NCI-H1436 (cell line): Measurements from ENCODE around the gene SLCO1B1.
A peak's percentile ranks its signal among the peaks of the same experiment; 100 is the strongest.

Experiments
- DNase-seq: peaks from one replicate; lab custom pipeline; 2025; lab: John Stamatoyannopoulos, UW

Gene SLCO1B1

GRCh38 chr12:21221778-21222177 is 90.8 kb downstream of the SLCO1B1 start:
- DNase-seq = no peak

DNA sequence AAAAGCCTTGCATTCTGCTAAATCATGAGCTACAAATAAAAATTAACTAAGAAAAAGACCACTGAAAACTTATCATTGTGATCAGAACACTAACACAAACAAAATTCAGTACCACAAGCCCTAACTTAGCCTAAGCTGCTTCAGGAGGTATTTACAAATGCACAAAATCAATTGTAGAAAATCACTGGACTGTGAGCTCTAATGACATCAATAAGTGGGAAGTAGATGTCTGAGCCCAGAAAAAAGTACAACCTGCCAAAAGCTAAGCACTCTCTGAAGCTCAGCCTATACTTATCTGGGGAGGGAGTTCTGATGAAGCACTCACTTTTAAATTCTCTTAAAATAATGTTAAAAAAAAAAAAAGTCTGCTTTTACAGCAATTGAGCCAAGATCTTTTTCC is 92.9 kb downstream of the SLCO1B1 start:
- DNase-seq = no peak

DNA sequence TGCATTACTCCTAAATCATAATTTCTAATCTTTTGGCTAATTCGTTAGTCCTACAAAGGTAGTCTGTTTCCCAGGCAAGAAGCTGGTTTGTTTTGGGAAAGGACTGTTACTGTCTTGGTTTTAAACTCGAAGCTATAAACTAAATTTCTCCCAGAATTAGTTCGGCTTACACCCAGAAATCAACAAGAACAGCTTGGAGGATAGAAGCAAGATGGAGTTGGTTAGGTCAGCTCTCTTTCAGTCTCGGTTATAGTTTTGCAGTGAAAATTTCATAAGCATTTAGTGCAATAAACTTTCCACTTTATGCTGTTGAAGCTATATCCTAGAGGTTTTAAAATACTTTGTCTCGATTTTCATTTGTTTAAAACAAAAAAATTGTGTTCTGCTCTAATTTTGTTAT is 103.4 kb downstream of the SLCO1B1 start:
- DNase-seq = no peak

GRCh38 chr12:21239866-21240265 is 108.9 kb downstream of the SLCO1B1 start:
- DNase-seq = no peak

- DNase-seq = peak; percentile 1
Measured at GRCh38 chr12:21248679-21249078, 117.7 kb downstream of the SLCO1B1 start.

- no peak for DNase-seq
Measured at GRCh38 chr12:21252070-21252469, 121.1 kb downstream of the SLCO1B1 start.

DNA sequence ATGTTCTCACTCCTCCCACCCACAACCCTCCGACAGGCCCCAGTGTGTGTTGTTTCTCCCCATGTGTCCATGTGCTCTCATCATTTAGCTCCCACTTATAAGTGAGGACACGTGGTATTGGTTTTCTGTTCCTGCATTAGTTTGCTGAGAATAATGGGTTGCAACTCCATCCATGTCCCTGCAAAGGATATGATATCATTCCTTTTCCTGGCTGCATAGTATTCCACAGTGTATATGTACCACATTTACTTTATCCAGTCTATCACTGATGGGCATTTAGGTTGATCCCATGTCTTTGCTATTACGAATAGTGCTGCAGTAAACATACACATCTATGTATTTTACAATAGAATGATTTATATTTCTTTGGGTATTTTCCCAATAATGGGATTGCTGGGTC is 126.2 kb downstream of the SLCO1B1 start:
- DNase-seq = no peak

DNA sequence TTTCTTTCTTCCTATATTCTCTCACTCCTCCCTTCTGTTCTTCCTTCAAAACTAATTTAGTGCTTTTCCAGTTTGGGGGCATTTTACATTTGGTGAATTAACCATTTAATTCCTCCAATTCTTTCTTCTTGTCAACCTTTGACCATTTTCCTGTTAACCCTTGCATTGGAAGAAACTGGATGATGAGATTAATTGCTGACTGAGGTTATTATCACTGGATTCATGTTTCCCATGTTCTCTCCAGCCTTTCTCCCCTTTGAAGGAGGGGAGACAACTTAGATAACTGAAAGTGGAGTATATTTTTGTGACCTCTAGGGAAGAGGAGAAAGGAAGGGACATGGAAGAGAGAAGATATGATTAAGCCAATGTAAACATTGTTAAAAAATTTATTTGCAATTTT is 133.2 kb downstream of the SLCO1B1 start:
- no peak for DNase-seq

GRCh38 chr12:21265932-21266331 is 134.9 kb downstream of the SLCO1B1 start:
- DNase-seq = no peak

- DNase-seq = no peak
Measured at GRCh38 chr12:21276826-21277225, 145.8 kb downstream of the SLCO1B1 start.
